GM21381 (cell line): ENCODE measurements around the gene PDGFA.

ENCODE experiments used
- ATAC-seq: cut with Tn5 transposase; IDR thresholded peaks from one replicate; pipeline ENCODE4 v1.9.1; 2021; ENCODE audit warnings: mild to moderate bottlenecking, moderate library complexity; ENCODE audit not compliant: unreplicated experiment

The PDGFA gene

GRCh38 chr7:491958-492713 lies 27.5 kb downstream of the PDGFA start:
- ATAC-seq, result no peak

DNA sequence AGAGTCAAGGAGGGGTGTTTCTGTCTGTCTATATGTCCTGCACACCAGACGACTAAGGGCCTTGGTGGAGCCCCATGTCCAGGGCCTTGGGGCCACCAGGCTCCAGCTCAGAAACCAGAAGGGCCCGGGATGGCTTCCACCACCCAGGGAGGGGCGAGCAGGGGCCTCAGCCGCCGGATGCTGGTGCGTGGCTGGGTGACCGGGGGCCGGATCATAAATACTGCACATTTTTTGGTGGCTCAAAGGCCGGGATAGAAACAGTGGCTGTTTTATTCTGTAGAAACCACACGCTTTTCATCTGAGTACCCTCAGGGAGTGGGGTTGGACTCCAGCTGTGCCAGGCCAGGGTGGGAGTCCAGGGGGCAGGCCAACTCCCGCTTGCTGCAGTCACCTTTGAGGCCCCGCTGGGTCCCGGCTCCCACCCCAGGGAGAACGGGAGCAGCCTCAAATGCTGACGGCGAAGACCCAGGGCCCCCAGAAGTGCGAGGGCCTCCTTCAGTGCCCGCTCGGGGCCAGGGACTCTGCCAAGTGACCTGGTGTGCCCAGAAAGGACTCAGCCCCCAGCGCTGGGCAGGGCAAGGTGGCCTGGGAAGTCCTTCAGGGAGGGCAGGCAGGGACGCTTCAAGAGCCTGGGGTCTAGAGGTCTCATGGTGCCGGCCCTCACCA lies 28.2 kb downstream of the PDGFA start:
- ATAC-seq, result no peak

DNA sequence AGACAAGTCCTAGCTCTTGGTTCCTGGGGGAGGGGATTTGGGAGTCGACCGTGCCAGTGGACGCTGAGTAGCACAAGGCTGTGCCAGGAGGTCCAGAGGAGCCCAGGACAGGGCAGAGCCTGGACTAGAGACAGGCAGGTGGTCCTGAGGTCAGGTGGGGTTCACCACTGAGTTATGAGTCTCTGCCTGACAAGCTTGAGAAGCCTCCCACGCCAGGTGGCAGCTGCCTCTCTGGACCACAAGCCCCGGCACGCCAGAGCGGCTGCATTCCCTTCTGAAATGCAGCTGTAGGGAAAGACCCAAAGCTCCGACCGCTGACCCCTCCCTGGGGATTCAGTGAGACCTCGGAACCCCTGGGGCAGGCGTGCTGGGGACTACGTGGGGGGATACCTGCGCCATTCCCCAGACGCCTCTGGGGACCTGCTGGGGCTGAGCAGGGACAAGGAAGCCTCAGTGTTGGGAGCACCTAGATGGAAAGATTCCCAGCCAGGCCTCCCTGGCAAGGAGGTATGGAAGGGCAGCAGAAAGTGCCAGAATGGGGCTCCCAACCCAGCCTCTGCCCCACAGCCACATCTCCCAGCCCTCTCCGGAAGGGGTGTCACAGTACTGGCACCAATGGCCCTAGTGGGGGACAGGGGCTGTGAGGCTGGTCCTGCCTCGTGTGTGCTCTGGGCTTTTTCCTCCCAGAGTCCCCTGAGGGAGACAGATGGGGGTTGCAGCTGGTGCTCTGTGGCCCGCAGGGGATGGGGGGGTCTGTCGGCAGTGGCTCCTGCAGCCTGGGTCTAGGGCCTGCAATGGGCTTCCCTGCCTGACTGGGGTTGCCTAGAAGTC lies 29.0 kb downstream of the PDGFA start:
- ATAC-seq, result no peak

DNA sequence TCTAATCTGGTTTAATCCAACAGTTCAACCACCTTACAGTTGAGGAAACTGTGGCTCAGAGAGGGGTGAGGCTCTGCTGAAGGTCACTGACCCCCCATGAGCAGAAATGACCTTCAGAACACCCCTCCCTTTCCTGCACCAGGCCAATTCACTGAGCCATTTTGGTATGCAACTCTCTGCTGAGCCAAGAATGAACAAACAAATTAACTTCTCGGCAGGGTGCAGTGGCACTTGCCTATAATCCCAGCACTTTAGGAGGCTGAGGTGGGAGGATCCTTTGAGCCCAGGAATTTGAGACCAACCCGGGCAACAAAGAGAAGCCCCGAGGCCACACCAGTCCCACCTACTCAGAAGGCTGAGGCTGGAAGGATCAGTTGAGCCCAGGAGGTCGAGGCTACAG lies 29.8 kb downstream of the PDGFA start:
- no peak for ATAC-seq

GRCh38 chr7:486216-486743 lies 33.4 kb downstream of the PDGFA start:
- ATAC-seq, result no peak

DNA sequence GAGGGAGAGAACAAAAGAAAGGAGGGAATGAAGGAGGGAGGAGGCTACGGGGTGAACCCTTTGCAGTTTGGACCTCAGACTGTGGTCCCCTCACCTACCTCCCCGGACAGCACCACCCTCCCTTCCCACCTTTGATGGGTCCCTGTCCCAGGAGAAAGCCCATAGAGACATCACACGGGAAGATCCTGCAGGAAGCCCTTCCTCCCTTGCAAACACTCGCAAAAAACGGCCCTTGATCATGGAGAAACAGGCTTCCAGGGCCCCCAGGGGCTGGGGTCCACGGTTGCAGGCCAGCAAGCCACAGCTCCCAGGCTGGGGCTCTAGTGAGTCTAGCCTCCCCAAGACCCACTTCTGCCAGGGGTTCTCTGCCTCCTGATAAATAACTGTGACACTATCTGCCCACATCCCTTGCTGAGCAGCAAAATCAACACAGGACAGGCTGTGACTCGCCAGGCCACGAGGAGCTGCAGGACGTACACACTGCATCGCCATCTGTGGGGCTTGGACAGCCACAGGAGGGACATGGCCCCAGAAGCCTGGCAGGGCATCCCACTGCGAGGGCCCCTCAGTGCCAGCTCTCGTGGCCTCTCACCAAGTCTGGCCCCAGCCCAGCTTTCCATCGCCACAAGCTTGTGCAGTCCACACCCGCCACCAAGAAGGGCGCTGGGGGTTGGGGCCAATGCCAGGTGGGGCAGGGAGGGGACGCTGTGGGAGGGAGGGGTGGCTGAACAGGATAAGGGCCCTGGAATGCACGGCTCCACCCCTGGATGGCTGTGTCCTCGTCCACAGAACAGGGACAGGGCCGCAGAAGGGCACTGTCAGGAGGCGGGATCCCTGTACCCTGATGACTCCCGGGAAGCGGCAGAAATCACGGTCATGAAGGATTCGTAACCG lies 34.2 kb downstream of the PDGFA start:
- ATAC-seq, result no peak

- ATAC-seq, result no peak
These were observed 35.1 kb downstream of the PDGFA start for GRCh38 chr7:484356-485101.

DNA sequence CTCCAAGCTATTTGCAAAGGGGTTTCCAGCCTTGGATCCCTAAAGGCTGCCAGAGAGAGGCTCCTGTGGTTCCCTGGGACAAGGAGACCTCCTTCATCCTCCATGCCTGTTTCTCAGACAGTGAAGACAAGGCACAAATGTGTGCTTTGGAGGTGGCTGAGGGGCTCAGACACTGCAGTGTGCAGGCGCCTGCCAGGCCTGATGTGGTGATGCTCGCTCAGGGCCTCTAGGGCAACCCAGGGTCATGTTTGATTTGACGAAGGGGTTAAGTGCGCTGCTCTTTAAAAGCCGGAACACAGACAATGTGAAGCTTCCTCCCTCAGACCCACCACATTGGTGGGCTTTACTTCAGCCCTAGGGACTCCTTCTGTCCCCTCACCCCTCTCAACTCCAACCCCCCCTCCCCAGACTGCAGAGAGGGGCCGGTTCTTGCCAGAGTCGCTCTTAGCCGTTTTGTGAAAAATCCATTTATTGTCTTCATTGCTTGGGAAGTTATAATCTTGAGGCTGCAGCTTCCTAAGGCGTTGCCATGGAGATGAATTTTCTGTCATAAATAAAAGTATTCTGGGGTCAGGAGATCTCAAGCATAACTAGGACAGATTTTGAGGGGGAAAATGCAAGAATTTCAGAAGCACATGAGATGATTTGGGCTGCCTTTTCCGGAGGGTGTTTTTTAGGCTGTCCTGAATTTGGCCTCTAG lies 35.8 kb downstream of the PDGFA start:
- no peak for ATAC-seq

DNA sequence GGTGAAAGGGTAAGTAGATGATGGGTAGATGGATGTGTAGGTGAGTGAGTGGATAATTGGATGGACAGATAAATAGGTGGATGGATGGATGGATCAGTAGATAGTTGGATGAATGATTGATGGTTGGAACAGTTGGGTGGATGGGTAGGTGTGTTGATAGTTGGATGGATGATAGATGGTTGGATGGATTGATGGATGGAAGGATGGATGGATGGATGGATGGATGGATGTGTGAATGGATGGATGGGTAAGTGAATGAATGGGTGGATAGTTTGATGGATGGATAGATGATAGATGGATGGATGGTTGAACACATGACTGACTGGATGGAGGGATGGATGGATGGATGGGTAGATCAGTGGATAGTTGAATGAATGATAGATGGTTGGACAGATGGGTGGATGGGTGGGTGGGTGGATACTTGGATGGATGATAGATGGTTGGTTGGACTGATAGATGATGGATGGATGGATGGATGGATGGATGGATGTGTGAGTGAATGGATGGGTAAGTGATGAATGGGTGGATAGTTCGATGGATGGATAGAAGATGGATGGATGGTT lies 37.0 kb downstream of the PDGFA start:
- ATAC-seq, result no peak

- no peak for ATAC-seq
These were observed 38.3 kb downstream of the PDGFA start for GRCh38 chr7:481219-481930.

DNA sequence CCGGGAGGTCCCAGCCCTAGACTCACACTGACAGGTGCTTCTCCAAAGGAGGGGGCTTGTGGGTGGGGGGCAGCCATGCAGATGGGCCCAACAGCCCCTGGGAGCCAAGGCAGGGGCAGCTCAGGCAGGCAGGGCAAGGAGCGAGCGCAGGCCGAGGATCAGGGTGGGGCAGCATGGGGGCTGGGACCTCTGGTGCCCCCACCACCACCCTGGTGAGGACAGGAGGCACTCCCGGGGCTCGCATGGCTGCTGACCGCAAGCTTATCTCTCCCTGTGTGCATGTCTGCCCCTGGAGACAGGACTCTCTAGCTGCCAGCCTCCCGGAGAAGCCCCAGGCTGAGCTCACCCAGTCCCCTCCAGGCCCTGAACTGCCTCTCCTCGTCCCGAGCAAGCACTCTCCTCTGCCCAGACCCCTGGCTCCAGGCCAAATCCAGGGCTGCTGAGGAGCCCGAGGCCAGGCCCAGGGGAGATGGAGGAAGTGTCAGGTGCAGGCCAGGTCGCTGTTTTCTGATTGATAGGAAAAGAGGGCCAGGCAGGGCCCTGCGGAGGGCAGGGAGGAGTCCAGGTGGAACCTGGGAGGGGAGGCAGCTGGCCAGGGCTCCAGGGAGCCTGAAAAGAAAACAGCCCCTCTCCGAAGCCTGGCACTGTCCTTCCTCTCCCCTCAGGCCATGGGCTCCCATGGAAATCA lies 39.0 kb downstream of the PDGFA start:
- no peak for ATAC-seq

DNA sequence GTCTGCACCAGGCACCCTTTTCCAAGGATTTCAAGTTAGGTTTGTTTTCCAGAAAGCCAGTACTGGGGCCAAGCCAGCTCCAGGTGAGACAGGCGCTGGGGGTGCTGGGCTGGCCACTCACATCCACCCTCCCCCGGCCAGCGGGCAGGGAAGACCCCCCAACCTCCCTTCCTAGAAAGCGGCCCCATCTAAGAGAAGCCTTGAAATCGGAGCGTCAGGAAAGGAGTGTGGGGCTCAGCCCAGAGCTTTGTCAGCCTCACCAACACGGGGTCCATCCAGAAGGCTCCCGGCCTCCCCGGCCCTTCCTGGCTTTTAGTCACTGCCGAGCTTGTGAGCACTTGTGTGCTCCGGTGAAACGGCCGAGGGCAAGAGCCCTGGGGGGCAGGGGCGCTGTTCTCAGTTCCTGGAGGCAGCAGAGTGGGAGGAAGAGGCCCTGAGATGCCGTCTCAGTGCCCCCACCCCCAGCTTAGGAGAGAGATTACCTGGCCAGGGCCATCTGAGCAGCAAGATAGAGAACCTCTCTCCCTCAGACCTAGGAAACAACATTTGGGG lies 39.6 kb downstream of the PDGFA start:
- no peak for ATAC-seq

GRCh38 chr7:479115-479947 lies 40.3 kb downstream of the PDGFA start:
- ATAC-seq, result no peak

DNA sequence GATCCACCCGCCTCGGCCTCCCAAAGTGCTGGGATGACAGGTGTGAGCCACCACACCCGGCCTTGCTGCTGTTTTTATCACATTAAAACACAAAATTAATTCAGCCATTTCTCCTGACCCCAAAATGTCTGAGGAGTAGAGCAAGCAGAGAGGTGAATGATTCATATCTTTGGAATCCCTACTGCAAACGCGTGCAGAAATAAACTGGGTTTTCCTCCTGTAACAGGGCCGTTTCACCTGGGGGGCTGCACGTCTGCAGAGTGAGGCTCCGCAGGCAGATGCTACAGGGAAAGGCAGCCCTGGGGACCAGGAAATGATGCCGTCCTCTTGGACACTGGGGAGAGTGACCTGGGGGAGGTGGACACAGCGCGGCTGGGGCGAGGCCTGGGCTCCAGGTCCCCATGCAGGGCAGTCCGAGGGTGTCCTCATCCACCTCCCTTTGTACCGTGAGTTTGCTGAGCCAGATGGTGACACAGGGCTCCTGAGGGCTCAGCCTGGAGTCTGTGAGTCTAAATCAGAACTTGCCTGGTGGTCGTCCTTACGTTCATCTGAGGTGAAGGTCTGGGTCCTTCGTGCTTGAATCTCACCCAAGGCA lies 41.9 kb downstream of the PDGFA start:
- no peak for ATAC-seq

DNA sequence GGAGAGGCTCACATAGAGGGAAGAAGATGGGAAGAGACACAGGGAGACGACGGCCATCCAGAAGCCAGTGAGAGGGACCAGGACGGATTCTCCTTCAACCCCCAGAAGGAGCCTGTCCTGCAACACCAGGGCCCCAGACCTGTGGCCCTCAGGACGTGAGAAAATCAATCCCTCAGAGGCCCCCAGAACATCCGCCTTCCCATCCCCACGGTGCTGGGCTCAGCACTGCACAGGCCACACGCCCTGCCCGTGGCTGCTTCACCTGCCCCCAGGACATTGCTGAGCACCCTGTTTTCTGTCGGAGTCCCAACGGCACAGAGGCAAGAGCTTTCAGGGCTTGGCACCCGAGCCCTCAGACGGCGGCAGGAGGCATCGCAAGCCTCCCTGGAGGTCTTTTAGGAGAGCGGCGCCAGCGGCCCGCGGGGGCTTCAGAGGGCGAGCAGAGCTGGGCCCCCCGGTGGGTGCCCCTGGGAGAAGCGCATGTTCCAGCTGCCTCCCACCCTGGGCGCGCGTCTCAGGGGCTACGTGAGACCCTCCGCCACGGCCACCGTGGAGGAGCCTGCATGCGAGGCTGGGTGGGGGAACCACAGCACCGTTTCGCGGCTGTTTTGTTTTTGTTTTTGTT lies 42.8 kb downstream of the PDGFA start:
- ATAC-seq, result no peak
